Upper lobe of left lung (tissue), 4 donors: ENCODE measurements around the gene GTPBP2.

Experiments used
- EP300 ChIP-seq, 4 donors: sonication (generic); formaldehyde crosslinking; IDR thresholded peaks; one replicate each; pipeline ENCODE4 v1.5.1; 2017; ENCODE audit warnings: antibody characterized with exemption in 4 of 4, control low read depth in 2 of 4
- POLR2A ChIP-seq, 4 donors: fragments of 450-650 bp; IDR thresholded peaks; one replicate each; pipeline ENCODE4 v1.5.1; 2016 to 2017; ENCODE audit warnings: antibody characterized with exemption in 4 of 4, mild to moderate bottlenecking in 2 of 4
- POLR2AphosphoS5 ChIP-seq, 2 donors: sonication (generic); formaldehyde crosslinking; IDR thresholded peaks; one replicate each; pipeline ENCODE4 v1.5.1; 2017; ENCODE audit warnings: antibody characterized with exemption in 2 of 2
- TF ChIP-seq, protein P1 (sequence below), 6 experiments: fragments of 450-650 bp in 4 of 6; fragments of 200-600 bp in 2 of 6; sonication (generic) in 2 of 6; IDR thresholded peaks; one replicate each; pipeline ENCODE4 v1.5.1; 2016 to 2019; ENCODE audit warnings: antibody characterized with exemption in 6 of 6

- TF ChIP-seq, protein P1, sequence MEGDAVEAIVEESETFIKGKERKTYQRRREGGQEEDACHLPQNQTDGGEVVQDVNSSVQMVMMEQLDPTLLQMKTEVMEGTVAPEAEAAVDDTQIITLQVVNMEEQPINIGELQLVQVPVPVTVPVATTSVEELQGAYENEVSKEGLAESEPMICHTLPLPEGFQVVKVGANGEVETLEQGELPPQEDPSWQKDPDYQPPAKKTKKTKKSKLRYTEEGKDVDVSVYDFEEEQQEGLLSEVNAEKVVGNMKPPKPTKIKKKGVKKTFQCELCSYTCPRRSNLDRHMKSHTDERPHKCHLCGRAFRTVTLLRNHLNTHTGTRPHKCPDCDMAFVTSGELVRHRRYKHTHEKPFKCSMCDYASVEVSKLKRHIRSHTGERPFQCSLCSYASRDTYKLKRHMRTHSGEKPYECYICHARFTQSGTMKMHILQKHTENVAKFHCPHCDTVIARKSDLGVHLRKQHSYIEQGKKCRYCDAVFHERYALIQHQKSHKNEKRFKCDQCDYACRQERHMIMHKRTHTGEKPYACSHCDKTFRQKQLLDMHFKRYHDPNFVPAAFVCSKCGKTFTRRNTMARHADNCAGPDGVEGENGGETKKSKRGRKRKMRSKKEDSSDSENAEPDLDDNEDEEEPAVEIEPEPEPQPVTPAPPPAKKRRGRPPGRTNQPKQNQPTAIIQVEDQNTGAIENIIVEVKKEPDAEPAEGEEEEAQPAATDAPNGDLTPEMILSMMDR (IDR thresholded peaks at IDR 0.05): no peak
- TF ChIP-seq POLR2A (IDR thresholded peaks at IDR 0.05) (no peak), POLR2AphosphoS5 (IDR thresholded peaks at IDR 0.05) (no peak), EP300 (IDR thresholded peaks at IDR 0.05) (no peak)
These were observed 36.3 kb upstream of the GTPBP2 start for GRCh38 chr6:43665376-43665775.
